K562 (cell line): Measurements from ENCODE around the gene EEF1AKMT1. TPM values are rescaled to one million over a fixed set of nuclear protein-coding genes. Genes with fewer than 3 reads are reported as not detected.

ENCODE experiments used
- ATAC-seq: fragments of 200-7000 bp; cut with Tn5 transposase; 3 replicates; pipeline ENCODE4 v1.9.1; 2020; ENCODE audit warnings: moderate library complexity
- BruUV-seq: library from RNA; stranded (reverse); fragments of 400-500 nt; replicated peaks from 2 replicates; lab custom pipeline; 2021; lab: Mats Ljungman, UMichigan
- CTCF ChIA-PET: fragments of 300-600 bp; formaldehyde crosslinking; extraction: SDS; loops from one replicate; lab custom pipeline; 2021; ENCODE audit warnings: low intra/inter-chr PET ratio; lab: Yijun Ruan, JAX
- POLR2A ChIA-PET: fragments of 300-600, 350-650 bp; sonication (Branson Sonifier 250); formaldehyde crosslinking; extraction: SDS; loops from one replicate; lab custom pipeline; 2021; ENCODE audit warnings: antibody characterized with exemption, inconsistent platforms; lab: Yijun Ruan, JAX
- DNase-seq, 4 experiments: peaks; one replicate each; pipeline versions ENCODE4 v3.0.0 to v3.0.0-alpha.2; 2011 to 2018; ENCODE audit warnings: low spot score in 3 of 4, mixed read lengths in 3 of 4; ENCODE audit errors: extremely low read depth in 1 of 4
- FAIRE-seq: peaks from 2 replicates; lab custom pipeline; 2011; peaks lifted over from hg19 to GRCh38; lab: Jason Lieb, UNC
- H2AFZ ChIP-seq: 2 replicates; pipeline ENCODE4 v1.6.0; 2011; ENCODE audit warnings: low read depth, low read length, control low read depth, inconsistent platforms
- H3K27ac ChIP-seq: fragments of 200-600 bp; 3 replicates; pipeline ENCODE4 v1.8.0; 2011; ENCODE audit warnings: low read depth, mild to moderate bottlenecking, control low read depth, inconsistent platforms, low read length, moderate library complexity, mixed read lengths; ENCODE audit errors: extremely low read depth
- H3K27me3 ChIP-seq, 2 experiments: fragments of 300-600 bp in 1 of 2; 2 replicates in 1 of 2; 3 replicates in 1 of 2; pipeline versions ENCODE4 v1.6.0 to v1.8.0; 2011; ENCODE audit warnings: inconsistent platforms in 2 of 2, low read length in 2 of 2, mild to moderate bottlenecking in 1 of 2, mixed read lengths in 1 of 2, moderate library complexity in 1 of 2; ENCODE audit not compliant: control insufficient read depth in 2 of 2, insufficient read depth in 2 of 2
- H3K36me3 ChIP-seq: fragments of 300-600 bp; 3 replicates; pipeline ENCODE4 v1.8.0; 2011; ENCODE audit warnings: mild to moderate bottlenecking, low read length, inconsistent platforms; ENCODE audit not compliant: control insufficient read depth, insufficient read depth
- H3K4me1 ChIP-seq, 2 experiments: fragments of 200-600 bp in 1 of 2; replicated peaks in 1 of 2; 2 replicates in 1 of 2; 3 replicates in 1 of 2; pipeline versions ENCODE4 v1.5.1 to v1.8.0; 2011; ENCODE audit warnings: inconsistent platforms in 2 of 2, low read length in 2 of 2, mild to moderate bottlenecking in 1 of 2, mixed read lengths in 1 of 2, moderate library complexity in 1 of 2; ENCODE audit not compliant: control insufficient read depth in 2 of 2, insufficient read depth in 2 of 2
- H3K4me2 ChIP-seq: 2 replicates; pipeline ENCODE4 v1.6.1; 2011; ENCODE audit warnings: low read length, control low read depth, inconsistent platforms, mixed read lengths; ENCODE audit not compliant: insufficient read depth
- H3K4me3 ChIP-seq: fragments of 200-600 bp; sonication (generic), shearing (Covaris generic); 2 replicates; pipeline ENCODE4 v1.5.1; 2016; ENCODE audit warnings: control low read depth, inconsistent platforms
- H3K79me2 ChIP-seq: fragments of 200-600 bp; 3 replicates; pipeline ENCODE4 v1.8.0; 2011; ENCODE audit warnings: low read length, inconsistent platforms; ENCODE audit not compliant: control insufficient read depth, insufficient read depth
- H3K9ac ChIP-seq, 2 experiments: 2 replicates each; pipeline versions ENCODE4 v1.6.0 to v1.6.1; 2011; ENCODE audit warnings: low read depth in 2 of 2, low read length in 2 of 2, control low read depth in 1 of 2, inconsistent platforms in 1 of 2, mild to moderate bottlenecking in 1 of 2, mixed read lengths in 1 of 2; ENCODE audit not compliant: insufficient read depth in 1 of 2
- H3K9me1 ChIP-seq: one replicate; pipeline ENCODE4 v1.6.0; 2011; ENCODE audit warnings: inconsistent platforms, mild to moderate bottlenecking, low read length, moderate library complexity; ENCODE audit not compliant: control insufficient read depth, insufficient read depth
- H3K9me3 ChIP-seq: replicated peaks from 2 replicates; pipeline ENCODE4 v1.5.1; 2011; ENCODE audit warnings: low read depth, low read length, inconsistent platforms; ENCODE audit not compliant: control insufficient read depth, insufficient read depth
- H4K20me1 ChIP-seq: replicated peaks from 2 replicates; pipeline ENCODE4 v1.6.1; 2011; ENCODE audit warnings: low read length, inconsistent platforms, mixed read lengths; ENCODE audit not compliant: control insufficient read depth, insufficient read depth
- CHD4 ChIP-seq: fragments of 200-600 bp; sonication (generic); IDR thresholded peaks from 3 replicates; pipeline ENCODE4 v1.6.1; 2012; ENCODE audit warnings: low read depth, mild to moderate bottlenecking, mixed read lengths, low read length, inconsistent platforms; ENCODE audit not compliant: insufficient read depth, insufficient replicate concordance, poor library complexity, severe bottlenecking
- NELFE ChIP-seq: IDR thresholded peaks from 2 replicates; pipeline ENCODE4 v1.6.1; 2011; ENCODE audit warnings: mild to moderate bottlenecking; ENCODE audit not compliant: insufficient read depth, insufficient read length
- NR2F6 ChIP-seq: fragments of 450-650 bp; formaldehyde crosslinking; IDR thresholded peaks from 2 replicates; pipeline ENCODE4 v1.4.0; 2020; ENCODE audit warnings: mild to moderate bottlenecking
- RNF2 ChIP-seq: sonication (generic); IDR thresholded peaks from 2 replicates; pipeline ENCODE4 v1.6.1; 2016
- TCF7 ChIP-seq: sonication (generic); IDR thresholded peaks from 2 replicates; pipeline ENCODE4 v1.6.1; 2016; ENCODE audit warnings: antibody characterized with exemption, borderline replicate concordance
- ZBED1 ChIP-seq: IDR thresholded peaks from 2 replicates; pipeline ENCODE4 v1.6.1; 2014
- ZFPM2 ChIP-seq: fragments of 250-450 bp; sonication (Bioruptor Pico); IDR thresholded peaks from 2 replicates; pipeline ENCODE4 v1.5.1; 2022; ENCODE audit warnings: mild to moderate bottlenecking
- ZNF830 ChIP-seq: fragments of 250-450 bp; sonication (Bioruptor Pico); IDR thresholded peaks from 2 replicates; pipeline ENCODE4 v1.5.0; 2021; ENCODE audit warnings: mild to moderate bottlenecking
- WGBS: fragments of 100-300 bp; shearing (Covaris generic); methylation state at CpG from one replicate; pipeline ENCODE4 v1.1.6; 2016; ENCODE audit warnings: low coverage, mixed read lengths; ENCODE audit not compliant: insufficient coverage; ENCODE audit errors: missing lambda C conversion rate; 5-methylcytosine and 5-hydroxymethylcytosine counted together
- in situ Hi-C: fragments of 300-500 bp; cut with MboI; formaldehyde crosslinking; loops from 4 replicates; pipeline ENCODE4 v1.15.0; 2018; ENCODE audit warnings: inconsistent platforms, mixed read lengths
- intact Hi-C: fragments of 100-400 bp; cut with micrococcal nuclease; formaldehyde crosslinking; loops from 2 replicates; pipeline ENCODE4 v1.14.2; 2022
- polyA plus RNA-seq, 8 experiments: library from polyadenylated mRNA; depleted of rRNA in 4 of 8; stranded (reverse) in 5 of 8; unstranded in 3 of 8; fragments of >200 nt; fragmentation: Nextera tagmentation in 2 of 8; fragmentation: Illumina TruSeq in 1 of 8; extraction: Ambion mirVana in 2 of 8; extraction: Trizol in 1 of 8; gene quantifications; 2 replicates each; pipeline versions ENCODE4 v1.2.1 to v1.2.3, GENCODE V29; 2011 to 2014; ENCODE audit warnings: inconsistent platforms in 1 of 8, missing spikeins in 1 of 8
- total RNA-seq, 7 experiments: library from RNA; depleted of rRNA in 6 of 7; stranded (reverse); fragments of >200 nt in 6 of 7; fragmentation: Illumina TruSeq in 2 of 7; extraction: Trizol in 2 of 7; gene quantifications; 2 replicates each; pipeline versions ENCODE4 v1.2.1 to v1.2.3, GENCODE V29; 2011 to 2021; ENCODE audit warnings: low replicate concordance in 1 of 7
- TF ChIP-seq, protein P1 (sequence below): fragments of 250-450 bp; sonication (Bioruptor Pico); IDR thresholded peaks from 2 replicates; pipeline ENCODE4 v1.8.0; 2022; ENCODE audit warnings: moderate library complexity, mild to moderate bottlenecking, inconsistent platforms
- TF ChIP-seq, protein P2 (sequence below): fragments of 250-450 bp; sonication (Bioruptor Pico); IDR thresholded peaks from 2 replicates; pipeline ENCODE4 v1.9.0; 2021; ENCODE audit warnings: mild to moderate bottlenecking
- TF ChIP-seq, protein P3 (sequence below): fragments of 450-650 bp; IDR thresholded peaks from 2 replicates; pipeline ENCODE4 v1.6.1; 2016; ENCODE audit warnings: mild to moderate bottlenecking

EEF1AKMT1 gene
- total and polyA plus RNA-seq, 9 of the 15 experiments (the other 6 are each of a cell fraction or from before 2014, with no cell fraction given): 5.3 to 36.3 (median 7.9) TPM

DNA sequence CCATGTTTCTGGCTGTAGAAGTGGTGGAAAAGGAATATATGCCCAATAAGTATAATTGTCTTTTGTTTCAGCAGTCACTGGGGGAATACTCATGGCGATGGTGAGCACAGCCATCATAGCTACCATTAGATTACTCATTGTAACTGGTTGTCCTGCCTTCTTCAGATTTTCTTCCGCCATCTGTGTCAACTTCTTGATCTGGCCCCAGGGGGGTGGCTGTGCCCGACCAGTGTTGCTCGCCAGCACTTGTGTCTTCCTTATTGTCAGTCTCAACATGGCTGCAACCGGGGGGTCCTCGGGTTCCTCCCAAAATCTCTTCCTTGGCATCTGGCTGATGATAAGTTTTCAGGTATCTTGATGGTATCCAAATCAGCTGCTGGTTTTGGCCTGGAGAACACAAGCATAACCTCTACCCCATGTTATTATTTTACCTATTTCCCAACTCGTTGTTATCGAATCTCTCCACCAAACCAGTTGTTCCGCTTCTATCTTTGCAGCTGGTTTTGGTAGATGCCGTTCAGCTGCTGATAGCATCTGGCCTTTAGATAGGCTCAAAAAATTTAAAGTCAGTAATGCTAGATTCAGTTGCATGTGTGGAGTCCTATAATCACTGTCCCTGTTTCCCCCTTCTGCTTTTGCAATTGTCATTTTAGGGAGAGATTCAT, 93.2 kb downstream of the EEF1AKMT1 start:
- no peak for ATAC-seq
- Histone ChIP-seq H3K9me3 (no peaks in the 10 kb centered on the region), H3K9me1 (no peaks in the 10 kb centered on the region), H3K4me2 (no peak overlapping the region), H3K27me3 (no peaks in the 10 kb centered on the region), H3K27ac (no peak overlapping the region), H3K9ac (no peak overlapping the region), H2AFZ (no peak overlapping the region), H4K20me1 (no peaks in the 10 kb centered on the region), H3K4me1 (no peaks in the 10 kb centered on the region), H3K36me3 (no peaks in the 10 kb centered on the region), H3K79me2 (no peaks in the 10 kb centered on the region), H3K4me3 (no peak overlapping the region)
- TF ChIP-seq TCF7 (no peak), ZBED1 (no peak), NR2F6 (no peak), ZNF830 (CRISPR knock-in tag) (no peak), RNF2 (no peak), NELFE (no peak), CHD4 (no peak), ZFPM2 (no peak)
- TF ChIP-seq, protein P1, sequence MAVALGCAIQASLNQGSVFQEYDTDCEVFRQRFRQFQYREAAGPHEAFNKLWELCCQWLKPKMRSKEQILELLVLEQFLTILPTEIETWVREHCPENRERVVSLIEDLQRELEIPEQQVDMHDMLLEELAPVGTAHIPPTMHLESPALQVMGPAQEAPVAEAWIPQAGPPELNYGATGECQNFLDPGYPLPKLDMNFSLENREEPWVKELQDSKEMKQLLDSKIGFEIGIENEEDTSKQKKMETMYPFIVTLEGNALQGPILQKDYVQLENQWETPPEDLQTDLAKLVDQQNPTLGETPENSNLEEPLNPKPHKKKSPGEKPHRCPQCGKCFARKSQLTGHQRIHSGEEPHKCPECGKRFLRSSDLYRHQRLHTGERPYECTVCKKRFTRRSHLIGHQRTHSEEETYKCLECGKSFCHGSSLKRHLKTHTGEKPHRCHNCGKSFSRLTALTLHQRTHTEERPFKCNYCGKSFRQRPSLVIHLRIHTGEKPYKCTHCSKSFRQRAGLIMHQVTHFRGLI (CRISPR knock-in tag): no peak
- TF ChIP-seq, protein P2, sequence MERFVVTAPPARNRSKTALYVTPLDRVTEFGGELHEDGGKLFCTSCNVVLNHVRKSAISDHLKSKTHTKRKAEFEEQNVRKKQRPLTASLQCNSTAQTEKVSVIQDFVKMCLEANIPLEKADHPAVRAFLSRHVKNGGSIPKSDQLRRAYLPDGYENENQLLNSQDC (CRISPR knock-in tag): no peak
- TF ChIP-seq, protein P3, sequence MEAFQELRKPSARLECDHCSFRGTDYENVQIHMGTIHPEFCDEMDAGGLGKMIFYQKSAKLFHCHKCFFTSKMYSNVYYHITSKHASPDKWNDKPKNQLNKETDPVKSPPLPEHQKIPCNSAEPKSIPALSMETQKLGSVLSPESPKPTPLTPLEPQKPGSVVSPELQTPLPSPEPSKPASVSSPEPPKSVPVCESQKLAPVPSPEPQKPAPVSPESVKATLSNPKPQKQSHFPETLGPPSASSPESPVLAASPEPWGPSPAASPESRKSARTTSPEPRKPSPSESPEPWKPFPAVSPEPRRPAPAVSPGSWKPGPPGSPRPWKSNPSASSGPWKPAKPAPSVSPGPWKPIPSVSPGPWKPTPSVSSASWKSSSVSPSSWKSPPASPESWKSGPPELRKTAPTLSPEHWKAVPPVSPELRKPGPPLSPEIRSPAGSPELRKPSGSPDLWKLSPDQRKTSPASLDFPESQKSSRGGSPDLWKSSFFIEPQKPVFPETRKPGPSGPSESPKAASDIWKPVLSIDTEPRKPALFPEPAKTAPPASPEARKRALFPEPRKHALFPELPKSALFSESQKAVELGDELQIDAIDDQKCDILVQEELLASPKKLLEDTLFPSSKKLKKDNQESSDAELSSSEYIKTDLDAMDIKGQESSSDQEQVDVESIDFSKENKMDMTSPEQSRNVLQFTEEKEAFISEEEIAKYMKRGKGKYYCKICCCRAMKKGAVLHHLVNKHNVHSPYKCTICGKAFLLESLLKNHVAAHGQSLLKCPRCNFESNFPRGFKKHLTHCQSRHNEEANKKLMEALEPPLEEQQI: no peak
- 69% methylated on average over 8 of the region's 10 CpGs for WGBS
- DNase-seq: no peak
- POLR2A ChIA-PET: no interaction called here
- intact Hi-C loops (no loop called here), in situ Hi-C loops (no loop called here)
- CTCF ChIA-PET: no interaction called here
- no TSS peak for BruUV-seq
- no peak for FAIRE-seq
